ENCODE measurements around the gene CDSN.
A peak's percentile ranks its signal among the peaks of the same experiment; 100 is the strongest.

The CDSN gene

DNA sequence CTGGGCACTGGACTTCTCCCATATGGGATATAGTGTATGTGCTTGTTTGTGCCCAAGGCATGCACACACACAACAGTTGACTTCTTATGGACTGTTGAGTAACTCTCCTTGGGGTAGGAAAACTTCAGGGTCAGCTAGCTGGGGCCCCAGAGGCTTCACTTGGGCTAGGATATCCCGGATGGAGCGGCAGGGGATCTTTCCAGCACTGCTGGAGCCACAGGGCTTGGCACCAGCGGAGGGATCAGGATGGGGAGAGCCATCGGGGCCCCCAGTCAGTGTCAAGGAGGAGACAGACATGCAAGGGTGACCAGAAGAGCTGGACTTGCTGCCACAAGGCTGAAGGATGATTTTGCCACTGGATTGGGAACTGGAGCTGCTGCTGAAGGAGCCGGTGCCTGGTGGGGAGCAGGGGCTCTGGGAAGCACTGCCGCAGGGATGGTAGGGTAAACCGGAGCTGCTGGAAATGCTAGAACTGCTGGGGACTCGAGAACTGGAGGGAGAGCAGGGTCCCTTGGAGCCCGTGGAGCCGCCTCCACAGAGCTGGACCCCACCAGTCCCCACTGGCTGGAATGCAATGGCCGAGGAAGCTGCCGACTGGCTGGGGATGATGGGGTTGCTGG, 4.2 kb downstream of the CDSN start:
- DNase-seq (ENCODE audit: low read depth in 2 of 2), result no peak

DNA sequence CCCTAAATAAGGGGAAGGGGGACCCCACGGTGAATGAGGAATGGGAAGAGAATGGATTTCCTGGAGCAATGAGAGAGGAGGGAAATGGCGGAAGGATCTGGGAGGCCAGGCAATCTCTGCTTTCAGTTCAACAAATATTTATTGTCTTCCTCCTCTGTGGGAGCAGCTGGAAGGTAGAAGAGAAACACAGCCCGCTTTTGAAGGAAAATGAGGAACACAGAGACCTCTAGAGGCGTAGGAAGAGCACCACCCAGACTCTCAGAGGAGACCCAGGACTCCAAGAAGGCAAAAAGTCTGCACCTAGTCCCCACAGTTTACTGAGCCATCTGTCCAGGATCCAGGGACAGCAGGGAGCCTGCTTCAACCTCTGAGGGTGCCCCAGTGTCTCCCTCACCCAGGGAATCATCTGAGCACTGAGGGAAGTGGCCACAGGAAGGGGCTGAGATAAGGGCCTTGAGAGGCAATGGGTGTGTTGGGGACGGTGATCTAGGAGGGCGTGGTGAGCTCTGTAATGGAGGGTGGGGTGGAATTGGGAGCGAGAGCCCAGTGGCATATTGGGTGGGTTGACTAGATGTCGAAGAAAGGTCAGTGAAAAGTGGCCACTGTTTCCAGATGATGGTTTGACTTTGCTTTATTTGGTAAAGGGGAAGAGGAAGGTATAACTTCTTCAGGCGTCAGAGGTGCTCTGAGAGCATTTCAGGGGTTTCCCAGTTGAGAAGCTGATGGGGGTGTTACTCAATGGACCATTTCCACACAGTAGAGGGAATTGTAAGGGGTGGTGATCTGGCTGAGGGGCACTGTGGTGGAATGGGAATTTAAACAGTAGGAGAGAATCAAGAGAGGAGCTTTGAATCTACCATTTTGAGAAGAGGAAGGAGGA, 5.0 kb downstream of the CDSN start:
- no peak for DNase-seq (ENCODE audit: low read depth in 2 of 2)

DNA sequence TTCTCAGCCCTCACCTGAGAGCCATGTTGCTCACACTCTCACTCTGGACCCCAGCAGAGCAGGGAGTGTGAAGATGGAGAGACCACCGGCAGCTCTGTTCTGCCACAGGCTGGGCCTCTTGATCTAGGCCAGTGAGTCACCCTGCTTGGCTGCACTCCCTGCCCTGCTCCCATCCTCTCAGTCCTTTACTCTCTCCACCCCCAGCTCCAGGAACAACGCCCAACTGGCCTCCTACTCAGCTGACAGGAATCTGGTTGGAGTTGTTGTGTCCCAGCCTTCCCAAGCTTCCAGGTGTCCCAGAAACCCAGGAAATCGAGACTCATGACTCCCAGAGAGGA, 5.7 kb downstream of the CDSN start, which contains the start of gene PSORS1C1:
Gene PSORS1C1 (plus strand): TSS at position 260 of the 338 bp plus-strand sequence. CDS start 14,833 bp downstream, outside the sequence.
- DNase-seq (ENCODE audit: low read depth in 2 of 2), result no peak

DNA sequence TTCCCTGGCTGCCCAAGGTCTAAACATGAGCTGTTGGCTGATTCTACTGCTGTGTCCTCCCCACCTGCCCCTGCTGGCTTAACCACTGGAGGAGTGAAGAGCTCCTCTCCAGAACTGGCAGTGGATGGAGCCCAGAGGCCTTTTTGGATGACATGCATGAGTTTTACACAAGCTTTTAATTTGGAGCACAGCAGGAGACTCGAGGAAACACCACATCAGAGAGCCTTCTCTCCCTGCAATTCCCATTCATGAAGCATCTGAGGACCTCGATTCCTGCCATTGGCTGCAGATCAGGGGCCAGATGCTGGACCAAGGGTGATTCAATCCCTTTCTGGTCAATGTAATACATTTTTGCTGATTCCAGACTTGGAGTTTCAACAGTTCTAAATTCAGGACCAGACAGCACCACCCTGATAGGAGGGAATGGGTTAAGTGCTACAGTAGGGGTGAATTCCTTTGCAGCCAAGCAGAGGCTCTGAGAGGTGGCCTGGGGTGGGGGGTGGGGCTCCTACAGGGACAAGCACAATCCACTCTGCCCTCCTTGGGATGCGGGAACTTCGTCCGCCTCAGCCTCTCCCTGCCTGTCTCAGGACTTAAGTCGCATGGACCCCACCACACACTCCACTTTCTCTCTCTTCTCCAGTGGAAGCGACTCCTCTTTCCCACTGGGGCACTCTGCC, 6.2 kb downstream of the CDSN start:
- DNase-seq (ENCODE audit: low read depth in 2 of 2), result no peak

DNA sequence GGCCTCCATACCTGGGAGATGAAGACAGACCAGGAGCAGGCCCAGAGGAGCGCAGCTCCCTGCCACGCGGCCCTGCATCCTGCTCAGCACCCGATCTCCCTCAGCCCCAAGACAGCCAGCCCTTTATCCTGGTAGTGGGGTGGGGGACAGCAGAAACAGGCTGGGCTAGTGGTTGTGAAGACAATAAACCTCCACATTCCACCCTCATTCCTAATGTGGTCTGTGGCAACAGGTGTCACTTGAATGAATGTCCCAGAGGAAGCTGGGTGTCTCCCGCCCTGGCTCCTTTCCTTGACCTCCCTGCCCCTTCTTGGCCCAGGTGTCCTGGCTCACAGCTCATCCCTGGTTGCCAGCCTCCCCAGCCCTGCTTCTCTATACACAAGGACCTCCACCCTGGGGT, 7.8 kb downstream of the CDSN start, which contains the start of gene C6orf15:
Gene C6orf15 (minus strand): TSS at position 98 of the 400 bp plus-strand sequence. CDS start 20 bp downstream, at position 78.
- no peak for DNase-seq (ENCODE audit: low read depth in 2 of 2)

DNA sequence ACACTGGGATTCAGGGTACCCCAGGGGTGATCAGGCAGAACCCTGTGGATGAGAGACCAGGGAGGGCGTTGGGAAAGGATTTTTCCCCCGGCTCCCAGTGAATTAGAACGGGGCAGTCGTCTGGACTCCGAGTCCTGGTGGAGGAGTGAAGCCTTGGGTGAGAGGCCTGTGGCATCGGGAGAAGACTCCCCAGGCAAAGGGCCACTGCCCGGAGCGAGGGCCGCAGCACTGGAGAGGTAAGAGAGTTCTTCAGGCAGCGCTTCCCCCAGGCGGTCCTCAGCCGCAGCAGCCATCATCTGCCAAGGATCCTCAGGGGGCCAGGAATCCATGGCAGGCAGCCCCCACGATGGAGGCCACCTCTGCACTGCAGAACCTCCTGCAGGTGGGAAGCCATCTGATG, 8.5 kb downstream of the CDSN start:
- DNase-seq (ENCODE audit: low read depth in 2 of 2), result no peak

DNA sequence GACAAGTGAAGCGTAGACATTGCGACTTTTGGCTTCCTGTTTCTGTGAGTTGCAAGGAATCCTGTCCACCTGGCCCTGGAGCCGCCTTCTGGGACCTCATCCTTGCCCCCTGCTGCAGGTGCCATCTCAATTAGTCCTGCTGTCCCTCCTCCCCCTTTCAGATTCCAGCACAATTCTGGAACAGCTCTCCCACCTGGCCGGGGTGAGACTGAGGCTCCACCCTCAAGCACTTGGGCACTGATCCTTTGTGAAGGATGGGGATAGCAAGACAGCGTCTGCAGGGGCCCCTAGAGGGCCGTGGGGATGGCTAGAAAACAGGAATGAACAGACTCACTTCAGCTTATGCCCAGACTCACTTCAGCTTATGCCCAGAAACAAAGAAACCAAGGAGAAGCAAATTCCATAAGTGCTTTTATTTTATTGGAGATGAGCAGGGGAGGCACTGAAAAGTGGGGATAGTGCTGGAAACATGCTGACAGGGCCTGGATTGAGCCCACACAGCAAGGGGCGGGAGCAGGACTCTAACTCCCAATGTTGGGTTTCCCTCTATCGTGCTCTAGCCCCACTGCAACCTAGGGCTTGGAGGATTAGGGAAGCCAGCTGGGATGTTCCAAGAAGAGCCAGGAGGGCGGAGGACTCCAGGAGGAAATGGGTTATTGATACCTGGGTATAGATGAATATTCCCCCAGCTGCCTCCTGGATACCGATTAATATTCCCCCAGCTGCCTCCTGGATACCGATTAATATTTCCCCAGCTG, 9.2 kb downstream of the CDSN start:
- no peak for DNase-seq (ENCODE audit: low read depth in 2 of 2)

DNA sequence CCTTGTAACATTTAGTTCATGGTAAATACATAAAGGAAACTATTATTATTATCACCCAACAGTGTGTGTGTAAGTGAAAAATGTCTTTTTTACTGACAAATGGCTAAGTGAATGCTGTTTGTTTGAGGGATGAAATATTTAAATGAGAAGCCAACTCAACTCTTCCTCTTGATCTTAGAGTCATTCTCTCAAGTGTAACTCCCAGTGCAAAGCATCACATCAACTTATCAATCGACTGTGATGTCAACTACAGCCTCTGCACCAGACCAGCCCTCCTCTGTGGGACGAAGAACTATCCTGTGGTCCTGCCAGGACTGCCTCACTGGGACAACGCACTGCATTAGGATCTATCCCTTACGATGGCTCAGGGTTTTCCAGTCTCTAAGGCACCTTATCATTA, 13.2 kb downstream of the CDSN start:
- DNase-seq (ENCODE audit: low read depth in 2 of 2), result no peak

DNA sequence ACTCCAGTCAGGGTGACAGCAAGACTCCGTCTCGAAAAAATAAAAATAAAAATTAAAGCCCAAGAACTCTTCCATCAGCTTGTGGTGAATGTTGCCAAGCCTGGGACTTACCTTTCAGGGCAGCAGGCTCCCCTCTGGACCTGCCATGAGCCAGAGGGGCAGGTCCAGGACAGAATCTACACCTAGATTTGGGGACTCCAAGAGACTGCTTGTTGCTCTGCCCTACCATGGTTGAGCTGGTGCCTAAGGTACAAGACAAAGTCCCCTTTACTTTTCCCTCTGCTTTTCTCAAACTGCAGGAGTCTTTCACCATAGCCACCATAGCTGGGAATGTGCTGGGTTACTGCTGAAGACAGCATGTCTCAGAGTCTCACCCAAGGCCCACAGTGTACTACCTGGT, 17.1 kb downstream of the CDSN start:
- no peak for DNase-seq (ENCODE audit: low read depth in 2 of 2)

DNA sequence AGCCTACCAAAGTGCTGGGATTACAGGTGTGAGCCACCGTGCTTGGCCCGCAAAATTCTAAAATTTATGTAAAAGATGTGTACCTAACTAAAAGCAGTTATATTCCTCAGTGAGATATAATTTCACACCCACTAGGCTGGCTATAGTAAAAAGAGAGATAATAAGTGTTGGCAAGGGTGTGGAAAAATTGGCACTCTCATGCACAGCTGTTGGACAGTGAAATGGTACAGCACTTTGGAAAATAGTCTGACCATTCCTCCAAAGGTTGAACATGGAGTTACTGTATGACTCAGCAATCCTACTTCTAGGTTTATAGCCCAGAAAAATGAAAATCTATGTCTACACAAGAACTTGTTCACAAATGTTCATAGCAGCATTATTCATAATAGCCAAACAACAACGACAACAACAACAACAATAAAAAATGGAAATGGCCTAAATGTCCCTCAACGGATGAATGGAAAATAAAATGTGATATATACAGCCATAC, 21.8 kb downstream of the CDSN start:
- DNase-seq (ENCODE audit: low read depth in 2 of 2), result no peak

DNA sequence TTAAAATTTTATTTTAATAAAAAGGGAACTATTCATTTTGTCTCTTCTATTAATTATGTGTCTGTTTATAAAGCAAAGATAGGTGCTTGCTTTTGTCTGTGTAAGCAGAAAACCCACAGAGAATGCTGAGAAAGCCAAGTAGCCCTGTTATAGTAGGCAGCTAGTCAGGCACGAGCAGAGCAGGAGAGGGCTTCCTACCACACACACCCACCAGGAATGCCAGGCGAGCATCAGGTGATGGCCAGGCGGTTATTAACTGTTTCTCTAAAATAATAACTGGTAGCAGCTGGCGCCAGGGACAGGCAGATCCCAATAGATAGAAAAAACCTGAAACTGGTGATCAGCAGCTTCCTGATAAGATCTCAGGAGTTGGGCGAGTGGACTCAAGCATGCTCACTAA, 23.6 kb downstream of the CDSN start:
- no peak for DNase-seq (ENCODE audit: low read depth in 2 of 2)

DNA sequence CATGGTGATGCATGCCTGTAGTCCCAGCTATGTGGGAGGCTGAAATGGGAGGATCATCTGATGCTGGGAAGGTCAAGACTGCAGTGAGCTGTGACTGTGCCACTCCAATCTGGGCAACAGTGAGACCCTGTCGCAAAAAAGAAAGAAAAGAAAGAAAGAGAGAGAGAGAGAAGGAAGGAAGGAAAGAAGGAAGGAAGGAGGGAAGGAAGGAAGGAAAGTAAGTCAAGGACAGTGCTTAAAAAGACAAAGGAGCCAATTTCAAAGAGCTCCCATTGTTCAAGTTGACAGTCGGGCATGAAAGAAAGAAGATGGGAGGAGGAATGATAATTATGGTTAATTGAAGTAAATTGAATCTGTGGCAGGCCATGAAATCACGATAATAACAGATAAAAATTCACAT, 24.0 kb downstream of the CDSN start:
- DNase-seq (ENCODE audit: low read depth in 2 of 2), result no peak

DNA sequence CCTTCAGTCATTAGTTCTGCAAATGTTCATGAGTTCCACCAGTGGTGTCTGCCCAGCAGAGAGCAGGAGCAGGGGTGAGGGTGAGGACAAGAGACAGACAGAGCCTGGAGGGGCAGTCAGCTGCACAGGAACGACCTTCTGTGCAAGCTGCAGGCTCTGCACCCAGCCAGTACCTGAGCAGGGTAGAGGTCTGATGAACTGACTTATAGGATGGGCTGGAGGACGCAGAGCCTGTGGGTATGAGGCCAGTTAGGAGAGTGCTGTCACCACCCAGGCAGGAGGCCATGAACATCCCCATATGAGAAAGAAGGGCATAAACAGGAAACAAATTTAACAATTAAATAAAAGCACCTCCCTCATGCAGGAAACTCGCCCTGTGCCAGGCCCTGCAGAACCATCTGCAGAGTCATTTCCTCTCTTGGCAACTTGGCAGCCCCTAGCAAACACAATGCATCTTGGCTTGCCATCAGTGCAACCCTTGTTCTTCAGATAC, 25.8 kb downstream of the CDSN start:
- DNase-seq (ENCODE audit: low read depth in 2 of 2), result no peak

DNA sequence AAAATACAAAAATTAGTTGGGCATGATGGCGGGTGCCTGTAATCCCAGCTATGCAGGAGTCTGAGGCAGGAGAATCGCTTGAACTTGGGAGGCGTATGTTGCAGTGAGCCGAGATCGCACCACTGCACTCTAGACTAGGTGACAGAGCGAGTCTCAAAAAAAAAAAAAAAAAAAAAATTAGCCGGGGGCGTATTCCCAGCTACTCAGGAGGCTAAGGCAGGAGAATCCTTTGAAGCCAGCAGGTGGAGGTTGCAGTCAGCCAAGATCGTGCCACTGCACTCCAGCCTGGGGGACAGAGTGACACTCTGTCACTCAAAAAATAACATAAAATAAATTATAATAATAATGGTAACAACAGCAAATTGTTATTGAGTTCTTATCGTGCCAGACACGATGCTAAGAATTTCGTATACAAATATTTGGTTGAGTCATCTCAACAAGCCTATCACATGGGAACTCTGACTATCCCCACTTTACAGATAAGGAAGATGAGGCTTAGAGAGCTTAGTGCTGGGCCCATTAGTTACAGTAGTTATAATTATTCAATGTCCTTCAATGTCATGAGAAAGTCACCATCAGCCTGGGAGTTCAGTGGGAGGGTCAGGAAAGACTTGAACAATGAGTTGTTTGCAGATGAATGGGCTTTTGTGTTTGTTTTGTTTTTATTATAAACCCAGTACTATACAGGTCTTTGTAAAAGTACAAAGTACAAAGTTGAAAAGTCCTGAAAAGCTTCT, 27.3 kb downstream of the CDSN start:
- no peak for DNase-seq (ENCODE audit: low read depth in 2 of 2)

DNA sequence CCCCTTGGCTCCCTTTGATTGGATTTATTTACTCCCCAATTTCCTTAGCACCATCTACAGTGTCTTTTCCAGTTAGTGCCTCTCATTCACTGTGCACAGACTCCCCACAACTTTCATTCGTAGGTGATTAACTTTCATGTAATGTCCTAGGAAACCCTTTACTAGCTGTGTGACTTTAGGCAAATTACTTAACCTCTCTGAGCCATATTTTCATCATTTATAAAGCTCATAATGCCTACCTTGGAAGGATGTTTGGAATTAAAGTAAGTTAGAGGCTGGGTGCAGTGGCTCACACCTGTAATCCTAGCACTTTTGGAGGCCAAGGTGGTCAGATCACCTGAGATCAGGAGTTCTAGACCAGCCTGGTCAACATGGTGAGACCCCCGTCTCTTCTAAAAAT, 28.0 kb downstream of the CDSN start:
- no peak for DNase-seq (ENCODE audit: low read depth in 2 of 2)

DNA sequence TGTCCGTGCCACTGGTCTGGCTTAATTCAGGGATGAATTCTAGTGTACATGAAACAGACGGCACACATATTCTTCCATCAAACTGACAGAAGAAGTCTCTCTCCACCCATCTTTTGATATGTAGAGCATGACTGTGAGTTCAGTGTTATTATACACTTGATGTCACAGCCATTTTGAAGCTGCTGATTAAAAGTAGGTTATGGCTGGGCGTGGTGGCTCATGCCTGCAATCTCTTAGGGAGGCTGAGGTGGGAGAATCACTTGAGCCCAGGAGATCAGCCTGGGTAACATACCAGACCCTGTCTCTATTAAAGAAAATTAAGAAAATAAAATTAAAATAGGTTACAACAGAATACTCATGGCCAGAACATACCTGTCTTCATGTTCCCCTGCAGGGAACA, 28.6 kb downstream of the CDSN start:
- DNase-seq (ENCODE audit: low read depth in 2 of 2), result no peak

DNA sequence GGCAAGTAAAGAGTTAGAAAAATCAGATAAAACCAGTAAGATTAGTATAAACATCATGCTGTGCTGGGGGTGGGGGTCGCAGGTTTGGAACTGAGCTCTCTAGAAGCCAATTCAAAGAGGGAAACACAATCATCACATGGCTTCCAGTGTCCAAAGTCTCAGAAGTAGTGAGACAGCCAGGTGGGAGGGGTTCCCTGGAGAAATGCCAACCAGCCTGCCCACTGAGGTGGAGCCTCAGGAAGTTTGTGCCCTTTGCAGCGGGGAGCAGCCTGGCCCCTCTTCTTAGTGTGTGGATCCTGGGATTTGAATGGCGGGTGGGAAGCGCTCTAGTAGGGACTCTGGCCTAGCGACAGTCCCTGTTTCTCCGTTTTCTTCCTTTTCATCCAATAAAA, 29.3 kb downstream of the CDSN start:
- DNase-seq (ENCODE audit: low read depth in 2 of 2), result no peak

DNA sequence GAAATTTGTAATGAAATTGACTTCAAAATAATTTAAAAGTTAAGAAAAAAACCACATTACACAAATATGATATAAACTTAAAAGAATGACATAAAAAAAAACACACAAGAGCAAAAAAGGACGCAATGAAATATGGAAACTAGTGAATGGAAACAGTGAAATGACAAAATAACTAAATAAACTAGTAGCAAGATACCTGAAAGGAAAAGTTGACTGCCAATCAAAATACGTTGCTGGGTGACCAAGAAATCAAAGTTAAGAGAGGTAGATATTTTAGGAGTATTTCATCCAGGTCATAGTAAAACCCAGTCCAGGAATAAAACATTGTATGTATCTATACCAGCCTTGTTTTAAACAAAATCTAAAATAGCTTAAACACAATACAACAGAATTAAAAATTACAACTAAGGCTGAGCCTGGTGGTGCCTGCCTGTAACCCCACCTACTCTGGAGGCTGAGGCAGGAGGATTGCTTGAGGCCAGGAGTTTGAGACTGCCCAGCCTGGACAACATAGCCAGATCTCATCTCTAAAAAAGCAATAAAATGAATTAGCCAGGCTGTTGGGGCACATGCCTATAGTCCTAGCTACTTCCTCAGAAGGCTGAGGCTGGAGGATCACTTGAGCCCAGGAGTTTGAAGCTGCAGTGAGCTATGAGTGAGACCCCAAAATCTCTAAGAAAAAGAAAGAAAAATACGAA, 29.8 kb downstream of the CDSN start:
- no peak for DNase-seq (ENCODE audit: low read depth in 2 of 2)

DNA sequence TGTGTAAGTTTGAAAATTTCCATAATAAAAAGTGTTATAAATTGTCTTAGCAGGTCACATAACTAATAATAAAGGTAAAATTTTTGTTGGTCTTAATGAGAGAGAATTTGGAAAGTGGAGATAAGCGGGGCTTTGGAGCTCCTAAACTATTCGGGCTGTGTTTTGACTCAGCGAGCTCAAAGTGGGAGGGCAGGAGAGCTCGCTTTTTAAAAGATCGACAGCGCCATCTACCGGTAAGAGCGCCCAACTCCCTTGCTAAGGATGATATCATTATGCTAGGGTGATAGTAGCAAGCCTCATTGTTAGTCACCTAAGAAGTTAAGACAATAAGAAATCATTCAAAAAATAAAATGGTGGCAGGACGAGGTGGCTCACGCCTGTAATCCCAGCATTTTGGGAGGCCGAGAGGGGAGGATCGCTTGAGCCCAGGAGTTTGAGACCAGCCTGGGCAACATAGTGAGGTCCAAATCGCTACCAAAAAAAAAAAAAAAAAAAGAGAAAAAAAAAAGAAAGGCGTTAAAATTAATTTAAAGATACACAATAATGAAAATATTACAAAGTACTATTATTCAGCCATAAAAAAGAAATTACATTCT, 32.7 kb downstream of the CDSN start:
- DNase-seq (ENCODE audit: low read depth in 2 of 2), result peak; percentile 87 to 92

All from stimulated activated CD4-positive, alpha-beta T cell treated with anti-CD3 and anti-CD28 coated beads, Interleukin-4, amount 100 ng/mL, for 48 hours (primary cell).